Suppressor macrophage (primary cell): ENCODE measurements around the gene GRK5.
A peak's percentile ranks its signal among the peaks of the same experiment; 100 is the strongest.

Source experiments
- DNase-seq, 4 experiments: peaks; one replicate each; pipeline ENCODE4 v3.0.0-alpha.2; 2020 to 2022

GRK5 gene

DNA sequence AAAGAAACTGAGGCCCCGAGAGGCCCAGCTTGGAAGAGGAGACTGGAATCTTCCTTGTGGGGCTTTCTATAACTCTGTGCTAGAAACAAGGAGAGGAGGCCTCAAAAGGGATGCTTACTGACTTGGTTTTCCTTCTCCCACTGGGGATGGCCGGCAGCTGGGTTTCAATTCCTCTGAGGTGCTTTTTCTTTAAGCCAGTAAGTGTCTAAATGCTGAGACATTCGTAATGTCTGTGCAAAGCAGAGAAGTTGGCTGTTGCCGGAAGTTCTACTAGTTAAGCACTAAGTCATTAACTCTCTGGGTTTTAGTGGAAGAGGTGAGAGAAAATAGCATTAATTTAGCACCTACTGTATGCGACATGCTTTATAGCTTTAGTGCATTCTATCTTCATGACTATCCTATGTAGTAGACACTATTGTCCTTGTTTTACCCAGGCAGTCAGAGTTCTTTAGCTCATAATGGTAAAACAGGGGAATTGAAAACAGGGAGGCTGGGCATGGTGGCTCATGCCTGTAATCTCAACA, 199.9 kb downstream of the GRK5 start:
- peak; percentile 46 to 76 (median 64) for DNase-seq

DNA sequence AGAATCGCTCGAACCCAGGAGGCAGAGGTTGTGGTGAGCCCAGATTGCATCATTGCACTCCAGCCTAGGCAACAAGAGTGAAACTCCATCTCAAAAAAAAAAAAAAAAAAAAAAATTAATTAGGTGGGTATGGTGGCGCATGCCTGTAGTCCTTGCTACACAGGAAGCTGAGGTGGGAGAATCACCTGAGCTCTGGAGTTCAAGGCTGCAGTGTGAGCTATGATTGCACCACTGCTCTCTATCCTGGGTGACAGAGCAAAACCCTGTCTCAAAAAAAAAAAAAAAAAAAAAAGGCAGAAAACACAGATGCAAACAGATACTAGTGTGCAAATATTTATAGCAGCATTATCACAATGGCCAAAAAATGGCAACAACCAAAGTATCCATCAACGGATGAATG, 200.7 kb downstream of the GRK5 start:
- no peak for DNase-seq

DNA sequence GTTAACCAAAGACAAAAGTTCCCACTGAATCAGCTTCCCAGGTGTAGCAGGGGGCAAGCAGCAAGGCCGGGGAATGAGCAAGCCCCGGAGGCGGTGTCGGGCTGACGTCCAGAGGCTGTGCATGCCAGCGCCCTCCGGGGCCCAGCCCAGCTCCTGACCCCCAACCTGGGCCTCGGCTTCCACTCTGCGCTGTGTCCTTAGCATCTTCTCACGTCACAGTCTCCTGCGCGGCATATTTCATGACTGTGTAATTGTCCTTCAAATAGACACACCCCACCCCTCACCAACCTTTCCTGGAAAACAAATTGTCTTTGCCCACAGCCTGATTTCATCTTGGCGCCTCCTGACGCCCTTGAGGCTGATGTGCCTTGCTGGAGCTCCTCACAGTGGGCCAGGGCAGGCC, 201.6 kb downstream of the GRK5 start:
- DNase-seq: no peak

DNA sequence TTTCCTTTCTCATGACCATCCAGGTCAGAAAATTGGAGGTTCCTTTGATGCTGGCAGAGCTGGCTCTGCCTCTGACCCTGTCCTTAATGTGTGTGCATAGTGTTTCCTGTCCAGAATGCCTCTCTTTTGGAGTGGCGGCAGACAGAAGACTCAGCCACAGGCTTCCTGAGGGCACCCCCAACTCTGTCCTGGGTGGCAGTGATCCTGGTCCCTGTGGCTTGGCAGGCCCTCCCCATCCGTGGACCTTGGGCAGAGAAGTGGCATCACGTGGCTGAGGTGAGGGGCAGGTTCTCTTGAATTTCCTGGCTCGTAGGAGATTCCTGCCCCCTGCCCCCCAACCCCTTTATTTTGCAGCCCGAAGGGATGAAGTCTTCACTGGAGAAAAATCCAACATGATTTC, 202.0 kb downstream of the GRK5 start:
- no peak for DNase-seq

DNA sequence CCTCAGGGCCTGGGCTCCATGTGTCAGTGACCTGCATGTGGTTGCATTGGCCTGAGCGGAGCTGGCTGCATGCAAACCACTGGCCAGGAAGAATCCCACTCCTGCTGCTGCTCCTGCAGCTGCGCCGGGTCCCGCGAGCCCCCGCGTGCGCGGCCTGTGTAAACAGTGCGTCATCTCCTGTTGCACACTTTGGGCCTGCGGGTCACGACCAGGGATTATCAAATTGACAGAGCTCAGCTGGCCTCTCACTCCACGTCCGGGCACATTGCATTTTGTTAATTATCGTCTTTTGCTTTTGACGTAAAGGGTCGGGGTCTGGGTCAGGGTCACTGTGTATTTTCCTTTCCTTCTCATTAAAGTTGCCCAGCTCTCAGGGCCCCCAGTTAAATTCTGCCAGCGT, 202.5 kb downstream of the GRK5 start:
- DNase-seq: no peak

DNA sequence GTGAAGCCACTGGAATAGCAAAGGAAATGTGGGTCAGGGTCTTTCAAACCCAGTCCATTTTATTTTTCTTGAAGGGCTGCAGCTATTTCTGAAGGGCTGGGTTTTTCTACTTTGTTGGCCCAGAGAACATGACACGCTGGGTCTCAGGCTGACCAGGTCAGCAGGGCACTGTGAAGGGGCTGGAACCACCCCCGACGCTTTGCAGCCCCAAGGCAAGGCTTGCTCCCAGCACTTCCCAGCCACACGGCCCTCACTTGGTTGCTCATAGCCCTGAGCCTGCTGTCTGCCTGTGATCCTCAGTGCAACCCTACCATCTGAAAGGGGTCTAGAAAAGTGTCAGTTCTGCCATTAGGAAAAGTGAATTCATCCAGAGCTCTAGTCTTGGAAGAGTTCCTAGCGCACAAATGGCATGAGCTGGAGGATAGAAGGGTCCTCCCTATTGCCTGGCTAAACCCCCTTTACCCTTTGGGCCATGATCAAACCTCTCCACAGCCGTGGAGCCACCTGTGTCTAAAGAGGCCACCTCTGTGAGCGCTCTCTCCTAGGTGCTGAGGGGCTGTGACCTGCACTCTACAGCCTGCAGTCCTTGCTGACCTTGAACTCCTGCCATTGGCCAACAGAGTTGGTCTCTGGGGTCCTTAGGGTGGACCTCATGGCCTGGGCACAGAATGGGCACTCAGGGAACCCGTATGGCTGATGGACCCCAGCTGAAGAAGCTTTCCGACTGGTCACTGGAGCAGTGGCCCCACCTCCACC, 203.2 kb downstream of the GRK5 start:
- DNase-seq: no peak

DNA sequence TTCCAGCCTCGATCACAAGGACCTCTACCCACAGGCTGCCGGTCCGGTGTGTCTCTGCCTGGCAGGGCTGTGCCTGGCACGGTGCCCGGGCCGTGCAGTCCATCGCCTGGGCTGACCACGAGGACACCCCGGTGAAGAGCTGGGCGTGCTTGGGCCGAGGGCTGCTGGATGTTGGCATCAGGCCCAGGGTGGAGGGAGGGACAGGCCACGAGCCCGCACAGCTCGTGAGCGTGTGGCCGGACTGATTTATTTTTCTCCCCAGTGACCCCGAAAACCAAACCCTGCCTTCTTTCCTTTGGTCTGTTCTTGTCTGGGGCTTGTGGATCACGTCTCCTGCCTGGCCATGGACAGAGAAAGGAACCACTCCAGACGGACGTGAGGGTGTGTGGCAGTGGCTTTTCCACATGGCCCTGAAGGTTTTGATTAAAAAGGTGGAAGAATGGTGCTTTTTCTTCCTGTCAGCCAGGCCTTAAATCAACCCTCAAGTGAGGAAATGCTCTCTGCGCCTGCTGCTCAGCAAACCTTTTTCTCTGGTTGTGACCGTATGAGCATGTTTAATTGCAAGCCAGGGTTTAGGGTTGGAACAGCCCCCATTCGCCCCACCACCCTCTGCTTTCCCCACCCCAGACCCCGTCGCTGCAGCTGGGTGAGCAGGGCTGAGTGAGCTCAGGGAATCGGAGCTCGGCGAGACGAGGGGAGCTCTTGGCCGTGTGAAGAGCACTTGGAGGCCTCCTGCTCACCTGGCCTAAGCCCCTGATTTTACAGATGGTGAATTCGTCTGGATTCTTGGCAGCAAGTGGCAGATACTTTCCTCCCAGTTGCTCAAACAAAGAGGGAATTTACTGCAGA, 205.1 kb downstream of the GRK5 start:
- no peak for DNase-seq

DNA sequence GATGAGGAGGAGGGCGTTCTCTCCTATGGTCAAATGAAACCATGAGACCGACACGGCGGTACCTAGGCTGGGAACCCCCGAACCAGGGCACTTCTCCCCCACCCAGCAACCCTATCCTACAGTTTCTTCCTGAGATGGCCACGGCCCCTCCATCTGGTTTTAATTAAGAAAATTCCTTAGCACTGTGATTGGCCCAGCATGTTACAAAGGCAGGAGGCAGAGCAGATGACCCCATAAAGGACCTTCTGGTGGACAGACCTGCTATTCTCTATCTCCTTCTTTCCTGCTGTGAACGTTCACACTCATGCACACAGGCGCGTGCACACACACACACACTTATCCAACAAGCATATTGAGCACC, 205.7 kb downstream of the GRK5 start:
- no peak for DNase-seq

DNA sequence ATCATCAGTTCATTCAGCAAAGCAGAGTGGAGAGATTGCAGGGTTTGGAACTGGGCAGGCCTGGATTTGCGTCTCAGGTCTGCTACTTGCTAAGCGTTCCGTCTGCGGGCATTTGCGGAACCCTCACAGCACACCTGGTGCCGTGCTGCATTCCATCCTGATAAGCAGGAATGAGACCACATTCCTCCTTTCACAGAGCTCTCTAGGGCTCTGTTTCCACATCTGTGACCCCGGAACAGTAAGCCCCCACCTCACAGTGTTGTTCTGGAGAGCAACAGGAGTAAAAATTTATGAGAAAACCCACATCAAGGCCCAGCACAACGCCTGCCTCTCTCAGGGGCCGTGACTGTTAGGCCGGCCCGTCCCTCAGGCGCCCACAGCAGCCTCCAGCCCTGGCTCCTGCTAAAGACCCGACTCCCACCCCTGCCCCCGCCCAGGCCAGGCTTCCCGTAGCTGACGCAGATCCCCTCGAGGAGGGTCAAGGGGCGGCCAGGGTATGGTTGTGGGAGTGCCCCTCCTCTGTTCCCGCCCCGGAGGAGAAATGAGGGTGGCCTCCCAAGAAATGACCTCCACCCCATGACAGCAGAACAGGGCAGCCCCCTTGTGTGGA, 206.2 kb downstream of the GRK5 start:
- DNase-seq: no peak

DNA sequence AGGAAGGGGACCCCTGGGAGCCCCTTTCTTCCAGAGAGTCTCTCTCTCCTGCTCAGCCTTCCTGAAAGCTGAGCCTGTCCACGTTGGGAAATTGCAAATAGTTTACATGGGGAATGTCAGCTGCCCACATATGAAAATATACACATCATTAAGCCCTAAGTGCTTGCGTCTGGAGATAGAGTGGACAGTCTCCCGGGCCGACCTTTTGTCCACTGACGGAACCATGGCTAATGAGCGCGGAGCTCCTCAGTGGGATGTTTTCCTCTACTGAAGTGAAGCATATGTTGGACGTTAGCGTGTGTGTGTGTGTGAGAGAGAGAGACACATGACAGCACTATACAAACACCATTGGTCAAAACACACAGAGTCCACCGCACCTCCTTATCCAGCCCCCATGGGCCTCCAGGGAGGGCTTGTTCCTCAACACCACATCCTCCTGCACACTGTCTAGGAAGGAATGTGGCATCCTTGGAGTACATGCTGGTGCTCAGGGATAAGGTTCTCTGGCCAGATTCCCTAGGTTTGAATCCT, 206.8 kb downstream of the GRK5 start:
- no peak for DNase-seq

DNA sequence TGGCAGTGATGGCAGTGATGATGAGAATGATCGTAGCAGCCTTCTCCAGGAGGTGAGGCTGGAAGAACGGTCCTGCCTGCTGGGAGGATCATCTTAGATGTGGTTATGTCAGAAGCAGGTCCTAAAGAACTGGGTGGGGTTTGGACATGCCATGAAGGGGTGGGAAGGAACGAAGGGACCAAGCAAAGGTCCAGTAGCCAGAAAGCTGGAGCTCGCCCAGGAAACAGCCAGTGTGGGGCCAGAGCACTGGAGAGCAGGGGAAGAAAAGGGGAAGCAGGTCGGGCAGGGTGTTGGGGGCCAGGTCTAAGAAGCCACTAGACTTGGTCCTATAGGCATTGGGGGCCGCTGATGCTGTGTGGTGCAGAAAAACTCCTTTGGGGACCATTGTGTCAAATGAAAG, 207.8 kb downstream of the GRK5 start:
- peak in 1 of 4 experiments; percentile 18 for DNase-seq

DNA sequence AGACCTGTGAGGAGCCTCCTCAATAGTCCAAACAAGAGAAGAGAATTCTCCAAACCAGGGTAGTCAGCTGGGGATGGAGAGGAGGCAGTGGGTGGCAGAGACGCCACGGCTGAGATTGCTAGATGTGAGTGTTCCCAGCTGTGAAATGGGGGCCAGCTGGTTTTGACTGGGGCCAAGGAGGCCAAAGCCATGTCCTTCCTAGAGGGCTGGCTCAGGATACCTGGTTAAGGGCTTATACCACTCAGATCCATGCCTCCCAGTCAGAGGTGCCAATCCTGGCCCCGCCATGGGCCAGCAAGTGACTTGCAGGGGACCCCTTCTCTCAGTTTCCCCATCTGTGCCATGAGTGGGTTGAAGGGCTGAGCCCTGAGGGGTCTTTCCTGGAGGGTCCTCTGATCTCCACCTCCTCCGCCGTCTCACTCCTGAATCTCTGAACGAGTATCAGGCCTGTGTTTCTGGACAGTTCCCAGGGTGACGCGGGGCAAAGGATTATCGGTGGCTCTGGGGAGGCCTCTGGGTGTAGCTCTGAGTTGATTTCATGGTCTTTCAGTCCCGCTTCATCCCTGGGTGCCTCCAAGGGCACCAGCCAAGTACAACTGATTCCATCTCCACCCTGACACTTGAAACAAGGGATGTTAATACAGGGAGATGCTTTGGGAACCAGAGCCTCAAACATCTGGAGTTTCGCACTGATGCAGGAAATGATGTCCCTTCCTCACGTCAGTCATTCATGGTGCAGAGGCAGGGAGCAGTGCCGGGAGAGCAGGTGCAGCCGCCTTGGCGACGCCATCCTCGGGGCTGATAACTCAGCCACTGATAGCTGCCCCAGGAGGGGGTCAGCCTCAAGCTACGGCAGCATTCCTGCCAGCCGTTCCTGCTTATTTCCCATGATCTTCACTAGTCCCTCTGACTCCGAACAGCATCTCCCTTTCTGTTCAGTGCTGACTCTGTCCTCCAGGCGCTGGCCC, 208.4 kb downstream of the GRK5 start:
- DNase-seq: no peak

DNA sequence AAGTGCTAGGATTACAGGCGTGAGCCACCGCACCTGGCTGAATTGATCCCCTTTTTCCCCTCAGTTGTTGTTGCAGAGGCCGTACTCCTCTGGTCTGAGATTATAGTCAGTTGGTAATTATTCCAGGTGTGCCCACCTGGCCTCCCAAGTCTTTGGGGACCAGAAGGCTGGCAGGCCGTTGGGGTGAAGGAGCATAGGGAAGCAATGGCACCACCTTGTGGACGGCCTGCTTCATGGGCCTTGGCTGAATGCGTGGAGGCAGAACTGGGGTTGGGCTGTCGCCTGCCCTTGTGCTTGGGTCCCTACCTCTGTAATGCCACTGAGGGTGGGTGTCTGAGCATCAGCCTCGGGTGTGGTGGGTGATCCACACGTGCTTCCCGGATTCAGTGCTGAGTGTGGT, 209.5 kb downstream of the GRK5 start:
- peak; percentile 69 to 85 (median 79) for DNase-seq

DNA sequence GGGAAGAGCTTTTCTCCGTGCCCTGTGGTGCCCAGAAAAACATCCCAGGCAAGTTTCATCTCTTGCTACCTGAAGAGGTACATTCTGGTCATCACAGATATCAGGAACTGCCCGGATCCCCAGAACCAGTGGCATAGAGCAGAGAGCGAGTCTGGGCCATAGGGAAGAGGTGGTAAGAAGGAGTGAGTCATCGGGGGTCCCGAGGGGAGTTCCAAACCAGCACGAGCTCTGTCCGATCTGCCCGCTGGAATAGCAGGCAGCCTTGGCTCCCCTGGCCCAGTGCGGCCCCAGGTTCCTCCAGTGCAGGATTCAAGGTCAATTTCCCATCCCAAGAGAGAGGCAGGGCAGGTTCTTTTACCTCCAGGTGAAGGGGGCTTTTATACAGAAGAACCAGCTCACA, 210.5 kb downstream of the GRK5 start:
- DNase-seq: no peak

DNA sequence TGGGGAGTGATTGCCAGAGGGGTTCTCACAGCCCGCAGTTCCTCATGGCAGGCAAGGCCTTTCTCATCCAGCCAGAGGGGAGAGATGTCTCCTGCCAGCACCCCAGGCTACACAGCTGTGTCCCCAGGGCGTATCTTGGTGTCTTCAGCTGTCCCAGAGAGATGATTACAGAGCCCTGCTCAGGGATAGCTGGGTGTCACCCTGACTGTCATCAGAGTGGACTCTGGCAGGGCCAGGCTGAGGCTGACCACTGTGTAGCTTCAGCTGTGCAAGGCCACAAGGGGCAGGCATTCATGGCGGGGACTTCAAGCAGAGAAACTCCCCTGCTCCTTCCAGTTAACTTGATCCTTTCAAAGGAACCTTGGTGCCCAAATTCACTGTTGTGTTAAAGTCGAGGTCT, 211.0 kb downstream of the GRK5 start:
- DNase-seq: no peak

DNA sequence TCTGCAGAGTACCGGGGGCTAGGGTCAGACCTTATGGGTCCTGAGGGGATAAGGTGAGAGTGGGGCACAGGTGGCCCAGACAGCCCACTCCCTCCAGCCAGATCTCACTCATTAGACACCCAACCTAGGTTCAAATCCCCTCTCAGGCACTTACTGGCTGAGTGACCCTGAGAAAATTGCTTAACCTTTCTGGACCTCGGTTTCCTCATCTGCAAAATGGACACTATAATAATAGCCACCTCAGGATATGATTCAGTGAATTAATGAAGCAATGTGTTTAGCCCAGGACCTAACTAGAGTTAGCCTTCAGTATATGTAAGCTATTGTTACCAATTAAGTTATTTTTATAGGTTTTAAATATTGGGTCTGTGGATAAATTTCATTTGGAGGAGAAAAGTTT, 212.6 kb downstream of the GRK5 start:
- DNase-seq: no peak

DNA sequence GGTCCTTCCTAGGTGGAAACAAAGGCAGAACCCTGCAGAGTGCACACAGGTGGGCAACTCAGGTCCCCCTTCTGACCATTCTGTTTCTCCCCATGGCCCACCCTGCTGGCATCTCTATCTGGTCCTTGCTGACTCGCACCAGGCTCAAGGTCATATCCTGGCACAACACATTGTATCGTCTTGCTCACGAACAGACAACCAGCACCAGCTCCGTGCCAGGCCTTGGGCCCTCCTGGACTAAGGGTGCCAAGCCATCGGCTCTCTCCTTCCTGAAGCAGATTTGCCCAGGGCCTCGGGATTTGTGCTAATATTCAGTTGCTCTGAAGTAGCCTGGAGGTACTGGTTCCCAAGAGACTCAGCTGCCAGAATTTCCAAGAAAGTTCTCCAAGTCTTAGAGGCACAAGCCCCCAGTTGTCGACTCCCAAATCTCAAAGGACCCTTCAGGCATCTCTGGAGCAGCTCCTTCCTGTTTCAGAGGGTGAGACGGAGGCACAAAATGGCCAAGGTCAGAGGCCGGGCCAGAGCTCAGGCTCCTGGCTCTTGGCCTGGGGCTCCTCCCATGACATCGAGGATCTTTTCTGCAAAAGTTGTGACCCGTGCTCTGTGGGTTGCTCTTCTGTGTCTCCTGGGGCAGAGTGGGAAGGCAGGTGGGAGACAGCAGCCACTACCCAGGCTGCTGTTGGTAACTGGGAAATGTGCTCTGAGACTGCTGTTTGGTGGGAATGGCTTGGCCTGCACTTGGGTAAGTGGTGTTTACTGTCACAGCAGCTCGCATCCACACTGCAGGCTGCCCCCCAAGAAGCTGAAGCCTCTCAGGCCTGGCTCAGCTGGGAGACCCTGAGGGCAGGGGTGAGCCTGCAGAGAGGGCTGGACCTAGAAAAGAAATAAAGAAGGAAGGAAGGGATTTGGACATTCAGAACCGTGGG, 213.8 kb downstream of the GRK5 start:
- DNase-seq: no peak

DNA sequence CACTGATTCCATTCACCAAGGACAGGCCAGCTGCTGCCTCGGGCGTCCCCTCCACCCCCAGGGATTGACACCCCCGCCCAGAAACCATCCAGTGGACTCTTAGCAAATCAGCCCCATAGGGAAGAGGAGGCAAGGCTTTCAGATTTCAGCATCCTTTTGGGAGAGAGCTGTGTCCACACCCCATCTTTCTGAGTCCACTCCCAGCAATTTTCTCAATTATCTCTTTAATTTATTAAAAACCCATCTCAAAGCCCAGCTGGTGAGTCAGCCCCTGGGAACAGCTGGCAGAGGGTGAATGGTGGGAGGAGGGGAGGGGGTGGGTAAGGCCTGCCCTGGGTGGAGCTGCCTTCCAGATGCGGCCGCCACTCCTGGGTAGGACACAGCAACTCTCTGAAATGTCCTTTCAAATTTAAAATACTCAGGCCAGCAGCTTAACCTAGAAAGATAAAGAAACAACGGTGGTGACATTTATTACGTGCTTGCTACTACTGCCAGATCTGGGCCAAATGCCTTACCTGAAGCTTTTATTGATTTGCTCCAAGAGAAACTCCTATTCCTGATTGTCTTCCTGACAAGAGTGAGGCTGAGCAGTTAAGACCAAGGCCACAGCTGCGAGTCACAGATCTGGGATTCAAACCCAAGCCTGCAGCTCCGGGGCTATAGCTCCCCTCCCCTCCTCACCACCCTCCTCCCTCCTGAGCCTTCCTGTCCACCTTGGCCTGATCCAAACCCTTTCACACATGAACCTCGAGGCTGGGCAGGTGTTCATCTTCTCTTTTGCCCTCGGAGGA, 214.7 kb downstream of the GRK5 start:
- no peak for DNase-seq

DNA sequence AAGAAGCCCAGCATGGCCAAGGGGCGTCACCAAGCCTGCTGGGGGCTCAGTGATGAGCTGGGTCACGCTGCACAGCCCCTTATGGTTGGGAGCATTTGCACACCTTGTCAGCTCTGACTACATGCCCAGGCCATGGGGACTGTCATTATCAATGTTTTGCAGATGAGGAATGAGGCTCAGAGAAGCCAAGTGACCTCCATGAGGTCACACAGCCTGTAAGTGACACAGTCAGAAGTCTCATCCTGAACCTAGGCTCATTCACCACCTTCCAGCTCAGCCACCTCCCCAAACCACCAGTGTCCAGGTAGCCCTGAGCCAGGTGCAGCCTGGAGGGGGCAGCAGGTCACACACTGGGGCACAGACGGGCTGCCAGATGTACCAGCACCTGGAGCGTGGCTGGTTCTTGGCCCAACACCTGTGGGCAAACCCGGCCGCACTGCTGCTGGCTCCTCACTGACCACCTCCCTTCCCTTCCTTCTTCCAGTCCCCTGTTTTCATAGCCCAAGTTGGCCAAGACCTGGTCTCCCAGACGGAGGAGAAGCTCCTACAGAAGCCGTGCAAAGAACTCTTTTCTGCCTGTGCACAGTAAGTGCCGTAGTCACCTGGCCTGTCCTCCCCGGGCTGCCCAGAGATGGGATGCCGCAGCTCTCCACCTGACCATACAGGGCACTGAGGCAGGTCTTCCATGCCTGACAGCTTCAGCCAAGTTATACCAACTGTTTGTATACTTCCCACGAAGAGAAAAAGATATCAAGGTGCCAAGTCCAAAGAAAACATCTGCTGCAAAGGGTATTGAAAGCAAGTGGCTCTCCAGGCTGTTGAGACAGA, 215.5 kb downstream of the GRK5 start:
- no peak for DNase-seq
